Fibroblast of lung (primary cell): Measurements from ENCODE around the gene SPOCK1. TPM values are rescaled to one million over a fixed set of nuclear protein-coding genes. Genes with fewer than 3 reads are reported as not detected.

ENCODE experiments used
- DNase-seq, 2 donors: peaks; one replicate each; pipeline versions ENCODE4 v3.0.0 to v3.0.0-alpha.2; 2010; ENCODE audit warnings: low read depth in 2 of 2
- H2AFZ ChIP-seq: 2 replicates; pipeline ENCODE4 v1.5.1; 2012; ENCODE audit warnings: low read length, control low read depth, inconsistent platforms
- H3K27ac ChIP-seq: 2 replicates; pipeline ENCODE4 v1.5.1; 2011; ENCODE audit warnings: low read length, control low read depth; ENCODE audit not compliant: insufficient read depth
- H3K27me3 ChIP-seq: 2 replicates; pipeline ENCODE4 v1.5.1; 2011; ENCODE audit warnings: mild to moderate bottlenecking, low read length; ENCODE audit not compliant: control insufficient read depth, insufficient read depth
- H3K36me3 ChIP-seq: 2 replicates; pipeline ENCODE4 v1.5.1; 2011; ENCODE audit warnings: low read length; ENCODE audit not compliant: control insufficient read depth, insufficient read depth
- H3K4me1 ChIP-seq: 2 replicates; pipeline ENCODE4 v1.5.1; 2011; ENCODE audit warnings: low read length; ENCODE audit not compliant: control insufficient read depth, insufficient read depth; ENCODE audit errors: extremely low read depth
- H3K4me2 ChIP-seq: 2 replicates; pipeline ENCODE4 v1.5.1; 2011; ENCODE audit warnings: low read length, control low read depth; ENCODE audit not compliant: insufficient read depth; ENCODE audit errors: extremely low read depth
- H3K4me3 ChIP-seq, 4 experiments: fragments of 200-600 bp in 1 of 4; sonication (generic) in 1 of 4; replicated peaks in 1 of 4; 2 replicates each; pipeline ENCODE4 v1.5.1; 2011 to 2016; ENCODE audit warnings: low read length in 4 of 4, low read depth in 3 of 4, mild to moderate bottlenecking in 3 of 4, control low read depth in 2 of 4, inconsistent platforms in 1 of 4, mixed read lengths in 1 of 4; ENCODE audit not compliant: insufficient read depth in 1 of 4; ENCODE audit errors: control extremely low read depth in 1 of 4
- H3K79me2 ChIP-seq: 2 replicates; pipeline ENCODE4 v1.5.1; 2012; ENCODE audit warnings: mild to moderate bottlenecking, low read length, inconsistent platforms; ENCODE audit not compliant: control insufficient read depth, insufficient read depth
- H3K9ac ChIP-seq: 2 replicates; pipeline ENCODE4 v1.5.1; 2011; ENCODE audit warnings: mild to moderate bottlenecking, low read length, control low read depth; ENCODE audit not compliant: insufficient read depth
- H3K9me3 ChIP-seq: 2 replicates; pipeline ENCODE4 v1.5.1; 2012; ENCODE audit warnings: low read depth, low read length; ENCODE audit not compliant: control insufficient read depth, insufficient read depth
- H4K20me1 ChIP-seq: 2 replicates; pipeline ENCODE4 v1.5.1; 2011; ENCODE audit warnings: low read length; ENCODE audit not compliant: control insufficient read depth, insufficient read depth; ENCODE audit errors: extremely low read depth
- CTCF ChIP-seq, 2 donors: IDR thresholded peaks in 1 of 2; conservative IDR thresholded peaks in 1 of 2; 1 replicate in 1 of 2; 2 replicates in 1 of 2; pipeline ENCODE4 v1.5.1; 2011 to 2012; ENCODE audit warnings: low read length in 2 of 2, control low read depth in 1 of 2, inconsistent platforms in 1 of 2, low read depth in 1 of 2, mild to moderate bottlenecking in 1 of 2
- EZH2 ChIP-seq: IDR thresholded peaks from 2 replicates; pipeline ENCODE4 v1.5.1; 2012; ENCODE audit warnings: low read length, control low read depth, mild to moderate bottlenecking; ENCODE audit errors: missing control alignments
- polyA plus RNA-seq, 2 donors: library from polyadenylated mRNA; depleted of rRNA in 1 of 2; stranded (reverse) in 1 of 2; unstranded in 1 of 2; fragments of >200 nt; gene quantifications; 2 replicates each; pipeline ENCODE4 v1.2.1, GENCODE V29; 2011 to 2012; ENCODE audit warnings: missing spikeins in 1 of 2
- total RNA-seq: library from RNA; depleted of rRNA; stranded (reverse); fragments of >200 nt; gene quantifications from 2 replicates; pipeline ENCODE4 v1.2.1, GENCODE V29; 2014

Gene SPOCK1
- total and polyA plus RNA-seq, 2 donors (not counting 1 experiment from before 2014, with no cell fraction given): 11.1 to 34.9 TPM

- H3K27ac ChIP-seq: no peak overlapping the region
- H3K4me3 ChIP-seq: no peak overlapping the region
- no peak overlapping the region for H2AFZ ChIP-seq
- no peaks in the 10 kb centered on the region for H4K20me1 ChIP-seq
- H3K27me3 ChIP-seq: no peaks in the 10 kb centered on the region
- DNase-seq: no peak
- H3K4me2 ChIP-seq: no peak overlapping the region
- TF ChIP-seq EZH2: no peak
- H3K36me3 ChIP-seq: no peaks in the 10 kb centered on the region
- H3K4me1 ChIP-seq: no peaks in the 10 kb centered on the region
- no peaks in the 10 kb centered on the region for H3K79me2 ChIP-seq
- H3K9me3 ChIP-seq: no peaks in the 10 kb centered on the region
- no peak overlapping the region for H3K9ac ChIP-seq
These were observed 98.6 kb downstream of the SPOCK1 start for GRCh38 chr5:137400571-137400970.

GRCh38 chr5:137399911-137400310 lies 99.2 kb downstream of the SPOCK1 start:
- TF ChIP-seq EZH2 (no peak), CTCF (conservative IDR thresholded peaks at IDR 0.05 in 1 of 2, IDR thresholded peaks at IDR 0.05 in 1 of 2; ENCODE audit: low read depth in 1 of 2, low read length in 2 of 2) (no peak)
- H3K4me1 ChIP-seq: no peaks in the 10 kb centered on the region
- DNase-seq: no peak

GRCh38 chr5:137398751-137399150 lies 100.4 kb downstream of the SPOCK1 start:
- Histone ChIP-seq H3K9ac (no peak overlapping the region), H3K27me3 (no peaks in the 10 kb centered on the region), H3K4me2 (no peak overlapping the region), H3K36me3 (no peaks in the 10 kb centered on the region), H2AFZ (no peak overlapping the region), H3K79me2 (no peaks in the 10 kb centered on the region), H3K4me3 (no peak overlapping the region), H4K20me1 (no peaks in the 10 kb centered on the region), H3K27ac (no peak overlapping the region), H3K4me1 (no peaks in the 10 kb centered on the region), H3K9me3 (no peaks in the 10 kb centered on the region)
- no peak for DNase-seq
- TF ChIP-seq CTCF (conservative IDR thresholded peaks at IDR 0.05 in 1 of 2, IDR thresholded peaks at IDR 0.05 in 1 of 2; ENCODE audit: low read depth in 1 of 2, low read length in 2 of 2) (no peak), EZH2 (no peak)

More at GRCh38 chr5:137399911-137400310, 99.2 kb downstream of the SPOCK1 start:
- no peak overlapping the region for H3K4me2 ChIP-seq
- no peak overlapping the region for H2AFZ ChIP-seq
- H3K27me3 ChIP-seq: no peaks in the 10 kb centered on the region
- no peaks in the 10 kb centered on the region for H4K20me1 ChIP-seq
- no peak overlapping the region for H3K27ac ChIP-seq
- no peak overlapping the region for H3K9ac ChIP-seq
- no peaks in the 10 kb centered on the region for H3K36me3 ChIP-seq
- H3K9me3 ChIP-seq: no peaks in the 10 kb centered on the region
- H3K4me3 ChIP-seq: no peak overlapping the region
- no peaks in the 10 kb centered on the region for H3K79me2 ChIP-seq
